ENCODE measurements around the gene LRP5. TPM values are rescaled to one million over a fixed set of nuclear protein-coding genes. Genes with fewer than 3 reads are reported as not detected.

Gene LRP5
- 10 to 100 TPM; 46.2 to 48.5 TPM for total RNA-seq
- long read RNA-seq, donor 1, full-length matches to known transcripts = 2 of 10 reads
- long read RNA-seq, donor 1, partial matches to known transcripts = 7 of 10 reads
- long read RNA-seq, donor 1, other reads (novel, unspliced or antisense) = 1 of 10 reads
- long read RNA-seq, donor 2, full-length matches to known transcripts = 1 of 15 reads
- long read RNA-seq, donor 2, partial matches to known transcripts = 5 of 15 reads
- long read RNA-seq, donor 2, other reads (novel, unspliced or antisense) = 9 of 15 reads

GRCh38 chr11:68312117-68312779 is at the start of gene LRP5:
TSS of gene LRP5 (plus strand) at chr11:68312591. CDS start at chr11:68312715, 124 bp downstream.
- DNase-seq (ENCODE audit: low spot score) = no peak
- intact Hi-C loops (cut with DNase I) = loop anchor here in 1 of 2 donors (5.0 kb wide), 1 partner anchor 70 kb away; no protein-coding TSS in a partner anchor

- DNase-seq (ENCODE audit: low spot score) = peak; percentile 78
- intact Hi-C loops (cut with DNase I) = loop anchor here (5.0 kb wide), 2 partner anchors 34 to 119 kb away; no protein-coding TSS in a partner anchor
Observed at GRCh38 chr11:68263444-68264035, 48.9 kb upstream of the LRP5 start.

- intact Hi-C loops (cut with DNase I) = loop anchor here (5.0 kb wide), 2 partner anchors 33 to 118 kb away; no protein-coding TSS in a partner anchor
Observed at GRCh38 chr11:68264244-68264643, 48.1 kb upstream of the LRP5 start.

GRCh38 chr11:68264741-68265540 is 47.5 kb upstream of the LRP5 start:
- peak; percentile 70 for DNase-seq (ENCODE audit: low spot score)
- intact Hi-C loops (cut with DNase I) = loop anchor here (5.0 kb wide), 2 partner anchors 32 to 117 kb away; no protein-coding TSS in a partner anchor

More at GRCh38 chr11:68264244-68264643, 48.1 kb upstream of the LRP5 start:
- DNase-seq (ENCODE audit: low spot score) = peak; percentile 17

GRCh38 chr11:68266121-68266891 is 46.1 kb upstream of the LRP5 start:
- intact Hi-C loops (cut with DNase I) = no loop called here
- DNase-seq (ENCODE audit: low spot score) = peak; percentile 62

GRCh38 chr11:68266936-68267880 is 45.2 kb upstream of the LRP5 start:
- intact Hi-C loops (cut with DNase I) = no loop called here
- DNase-seq (ENCODE audit: low spot score) = peak; percentile 59

- intact Hi-C loops (cut with DNase I) = no loop called here
- peak; percentile 50 for DNase-seq (ENCODE audit: low spot score)
Observed at GRCh38 chr11:68267881-68268240, 44.5 kb upstream of the LRP5 start.

- DNase-seq (ENCODE audit: low spot score) = peak; percentile 76
- intact Hi-C loops (cut with DNase I) = no loop called here
Observed at GRCh38 chr11:68269414-68270081, 42.8 kb upstream of the LRP5 start.

GRCh38 chr11:68270196-68271022 is 42.0 kb upstream of the LRP5 start:
- intact Hi-C loops (cut with DNase I) = no loop called here
- DNase-seq (ENCODE audit: low spot score) = peak; percentile 49

- intact Hi-C loops (cut with DNase I) = no loop called here
- peak; percentile 84 for DNase-seq (ENCODE audit: low spot score)
Observed at GRCh38 chr11:68271023-68271780, 41.2 kb upstream of the LRP5 start.

- peak; percentile 98 for DNase-seq (ENCODE audit: low spot score)
- intact Hi-C loops (cut with DNase I) = no loop called here
Observed at GRCh38 chr11:68271781-68272608, 40.4 kb upstream of the LRP5 start, which contains the start of gene C11orf24. TSS of gene C11orf24 (minus strand) at chr11:68271973. CDS start at chr11:68263767, 8,206 bp downstream.

GRCh38 chr11:68273026-68273738 is 39.2 kb upstream of the LRP5 start:
- intact Hi-C loops (cut with DNase I) = no loop called here
- DNase-seq (ENCODE audit: low spot score) = peak; percentile 18

- no peak for DNase-seq (ENCODE audit: low spot score)
- intact Hi-C loops (cut with DNase I) = no loop called here
Observed at GRCh38 chr11:68274306-68274705, 38.1 kb upstream of the LRP5 start.

All from posterior vena cava (tissue), 2 donors.